IMR-90 (cell line): Measurements from ENCODE around the gene MSI2. TPM values are rescaled to one million over a fixed set of nuclear protein-coding genes. Genes with fewer than 3 reads are reported as not detected.

ENCODE experiments used
- ATAC-seq: fragments of 200-7000 bp; cut with Tn5 transposase; 2 replicates; pipeline ENCODE4 v1.9.1; 2020; ENCODE audit warnings: low read depth, mild to moderate bottlenecking, moderate library complexity
- BruUV-seq: library from RNA; stranded (reverse); fragments of 400-500 nt; replicated peaks from 2 replicates; lab custom pipeline; 2021; lab: Mats Ljungman, UMichigan
- CTCF ChIA-PET: fragments of 300-600 bp; formaldehyde crosslinking; extraction: SDS; loops from one replicate; lab custom pipeline; 2021; ENCODE audit warnings: antibody characterized with exemption; lab: Yijun Ruan, JAX
- POLR2A ChIA-PET: fragments of 300-600 bp; sonication (Branson Sonifier 250); formaldehyde crosslinking; loops from one replicate; lab custom pipeline; 2022; ENCODE audit warnings: antibody characterized with exemption; ENCODE audit not compliant: unreplicated experiment; lab: Charles Lee
- DNase-seq: peaks from one replicate; pipeline ENCODE4 v3.0.0; 2013
- H2AFZ ChIP-seq: replicated peaks from 2 replicates; pipeline ENCODE3; 2013; ENCODE audit warnings: low read length, mild to moderate bottlenecking; ENCODE audit not compliant: poor library complexity
- H2AK5ac ChIP-seq: 2 replicates; pipeline ENCODE4 v1.6.1; 2013; ENCODE audit warnings: low read depth, low read length, inconsistent platforms
- H2AK9ac ChIP-seq: replicated peaks from 2 replicates; pipeline ENCODE3; 2013; ENCODE audit warnings: mild to moderate bottlenecking, low read depth, low read length, moderate library complexity; ENCODE audit not compliant: poor library complexity
- H2BK120ac ChIP-seq: 2 replicates; pipeline ENCODE4 v1.6.1; 2013; ENCODE audit warnings: low read depth, low read length, inconsistent platforms
- H2BK15ac ChIP-seq: 3 replicates; pipeline ENCODE4 v1.6.1; 2013; ENCODE audit warnings: low read depth, low read length, inconsistent platforms
- H2BK20ac ChIP-seq: 2 replicates; pipeline ENCODE4 v1.6.1; 2013; ENCODE audit warnings: low read depth, mild to moderate bottlenecking, inconsistent platforms, low read length, moderate library complexity
- H2BK5ac ChIP-seq: 2 replicates; pipeline ENCODE4 v1.6.1; 2013; ENCODE audit warnings: mild to moderate bottlenecking, low read depth, low read length, inconsistent platforms; ENCODE audit not compliant: poor library complexity, severe bottlenecking
- H3K14ac ChIP-seq: replicated peaks from 2 replicates; pipeline ENCODE4 v1.6.1; 2013; ENCODE audit warnings: low read depth, low read length, inconsistent platforms
- H3K18ac ChIP-seq: 2 replicates; pipeline ENCODE4 v1.6.1; 2013; ENCODE audit warnings: low read depth, low read length, control low read depth
- H3K23ac ChIP-seq: 2 replicates; pipeline ENCODE4 v1.6.1; 2013; ENCODE audit warnings: low read depth, low read length, inconsistent platforms
- H3K27ac ChIP-seq: 2 replicates; pipeline ENCODE4 v1.5.1; 2013; ENCODE audit warnings: mild to moderate bottlenecking, control low read depth, low read length; ENCODE audit not compliant: insufficient read depth
- H3K27me3 ChIP-seq: 2 replicates; pipeline ENCODE4 v1.6.1; 2013; ENCODE audit warnings: low read length; ENCODE audit not compliant: control insufficient read depth, insufficient read depth
- H3K36me3 ChIP-seq: 2 replicates; pipeline ENCODE4 v1.6.1; 2013; ENCODE audit warnings: low read length, mixed read lengths; ENCODE audit not compliant: control insufficient read depth, insufficient read depth
- H3K4ac ChIP-seq: 2 replicates; pipeline ENCODE4 v1.6.1; 2013; ENCODE audit warnings: low read depth, low read length, inconsistent platforms
- H3K4me1 ChIP-seq: 2 replicates; pipeline ENCODE4 v1.6.1; 2013; ENCODE audit warnings: low read length, mixed read lengths; ENCODE audit not compliant: control insufficient read depth, insufficient read depth
- H3K4me2 ChIP-seq: 2 replicates; pipeline ENCODE4 v1.6.1; 2013; ENCODE audit warnings: low read depth, mild to moderate bottlenecking, control low read depth, low read length, moderate library complexity
- H3K4me3 ChIP-seq: 2 replicates; pipeline ENCODE4 v1.5.1; 2013; ENCODE audit warnings: low read depth, mild to moderate bottlenecking, control low read depth, low read length, moderate library complexity; ENCODE audit not compliant: insufficient read depth
- H3K56ac ChIP-seq: 2 replicates; pipeline ENCODE4 v1.6.1; 2013; ENCODE audit warnings: low read length, inconsistent platforms; ENCODE audit not compliant: insufficient read depth; ENCODE audit errors: extremely low read depth
- H3K79me1 ChIP-seq, 2 experiments: 2 replicates each; pipeline ENCODE4 v1.6.1; 2013; ENCODE audit warnings: low read length in 2 of 2, inconsistent platforms in 1 of 2, low read depth in 1 of 2
- H3K9ac ChIP-seq: 2 replicates; pipeline ENCODE4 v1.6.1; 2013; ENCODE audit warnings: low read depth, low read length, control low read depth
- H3K9me1 ChIP-seq: 2 replicates; pipeline ENCODE4 v1.6.1; 2013; ENCODE audit warnings: low read length, inconsistent platforms; ENCODE audit not compliant: insufficient read depth
- H3K9me3 ChIP-seq: 2 replicates; pipeline ENCODE4 v1.6.1; 2013; ENCODE audit warnings: low read length; ENCODE audit not compliant: control insufficient read depth, insufficient read depth
- H4K20me1 ChIP-seq: 2 replicates; pipeline ENCODE4 v1.6.1; 2013; ENCODE audit warnings: low read length, inconsistent platforms; ENCODE audit not compliant: insufficient read depth
- H4K5ac ChIP-seq: 2 replicates; pipeline ENCODE4 v1.6.1; 2013; ENCODE audit warnings: mild to moderate bottlenecking, low read depth, low read length, control low read depth
- H4K8ac ChIP-seq, 2 experiments: 2 replicates each; pipeline ENCODE4 v1.6.1; 2013; ENCODE audit warnings: low read depth in 2 of 2, low read length in 2 of 2, control low read depth in 1 of 2, inconsistent platforms in 1 of 2
- H4K91ac ChIP-seq: 2 replicates; pipeline ENCODE4 v1.6.1; 2013; ENCODE audit warnings: low read depth, low read length, inconsistent platforms; ENCODE audit not compliant: insufficient read depth
- CHD1 ChIP-seq: IDR thresholded peaks from 2 replicates; pipeline ENCODE4 v1.6.1; 2012; ENCODE audit warnings: low read depth, low read length, improper control_type of control experiment
- FOS ChIP-seq: fragments of 150-350 bp; IDR thresholded peaks from 2 replicates; pipeline ENCODE4 v1.6.1; 2016; ENCODE audit warnings: low read depth, low read length
- RFX5 ChIP-seq: IDR thresholded peaks from 2 replicates; pipeline ENCODE4 v1.8.0; 2012; ENCODE audit warnings: low read depth, mild to moderate bottlenecking, low read length, moderate library complexity
- SMC3 ChIP-seq: fragments of 150-350 bp; IDR thresholded peaks from 2 replicates; pipeline ENCODE4 v1.6.1; 2016; ENCODE audit warnings: low read depth, mild to moderate bottlenecking, antibody characterized with exemption, low read length, moderate library complexity
- WGBS, 2 experiments: methylation state at CpG; one replicate each; pipeline versions ENCODE4 v1.1.5 to v1.1.7; 2013; ENCODE audit warnings: missing lambda C conversion rate in 2 of 2; ENCODE audit not compliant: insufficient read length in 1 of 2; ENCODE audit errors: extremely low coverage in 2 of 2; 5-methylcytosine and 5-hydroxymethylcytosine counted together
- dilution Hi-C: fragments of 300-500 bp; cut with HindIII; formaldehyde crosslinking; loops from one replicate; pipeline ENCODE4 v1.14.3; 2018; ENCODE audit warnings: low sequenced_read_pairs; ENCODE audit not compliant: unreplicated experiment
- in situ Hi-C: fragments of 300-500 bp; cut with MboI; formaldehyde crosslinking; loops from 3 replicates; pipeline ENCODE4 v1.14.3; 2019; ENCODE audit warnings: low sequenced_read_pairs, inconsistent platforms, mixed read lengths
- intact Hi-C: fragments of 100-400 bp; cut with micrococcal nuclease; formaldehyde crosslinking; loops from 2 replicates; pipeline ENCODE4 v1.10.0; 2022
- polyA plus RNA-seq, 3 experiments: library from polyadenylated mRNA; depleted of rRNA; stranded (reverse); fragments of >200 nt; gene quantifications; 2 replicates each; pipeline ENCODE4 v1.2.3, GENCODE V29; 2012; ENCODE audit warnings: low replicate concordance in 1 of 3
- total RNA-seq: library from RNA; depleted of rRNA; stranded (reverse); fragments of >200 nt; gene quantifications from 2 replicates; pipeline ENCODE4 v1.2.3, GENCODE V29; 2012
- TF ChIP-seq, protein P1 (sequence below): conservative IDR thresholded peaks from 2 replicates; pipeline ENCODE4 v1.5.1; 2012; ENCODE audit warnings: mild to moderate bottlenecking, low read depth, low read length, improper control_type of control experiment

The MSI2 gene
- total and polyA plus RNA-seq, 2 of the 4 experiments (the other 2 are of a cell fraction): 13.0 to 16.0 TPM

DNA sequence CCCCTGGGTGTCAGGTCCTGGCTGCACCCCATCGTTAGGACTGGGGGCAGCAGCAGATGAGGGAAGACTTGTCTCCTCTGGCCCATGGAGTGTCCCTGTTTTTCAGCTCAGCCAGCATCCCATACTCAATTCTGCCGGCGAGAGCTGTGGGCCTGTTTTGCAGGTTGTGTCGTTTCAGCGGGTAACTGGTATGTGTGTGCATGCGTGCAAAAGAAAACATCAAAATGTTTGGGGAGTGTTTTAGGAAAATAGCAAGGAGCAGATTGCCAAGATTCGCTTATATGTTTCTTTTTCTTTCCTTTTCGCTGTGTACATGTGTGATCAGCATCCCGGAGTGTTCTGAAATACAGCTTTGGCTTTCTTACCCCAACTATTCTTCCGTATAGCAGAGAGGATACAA lies 34.7 kb downstream of the MSI2 start:
- no peak overlapping the region for H3K14ac ChIP-seq
- no peak overlapping the region for H4K5ac ChIP-seq
- peaks cover 17% of the 10 kb centered on the region for H3K4me1 ChIP-seq
- DNase-seq (no peak), ATAC-seq (no peak)
- intact Hi-C loops: no loop called here
- no peak overlapping the region for H2AK9ac ChIP-seq
- in situ Hi-C loops: no loop called here
- TF ChIP-seq SMC3: no peak
- TF ChIP-seq, protein P1, sequence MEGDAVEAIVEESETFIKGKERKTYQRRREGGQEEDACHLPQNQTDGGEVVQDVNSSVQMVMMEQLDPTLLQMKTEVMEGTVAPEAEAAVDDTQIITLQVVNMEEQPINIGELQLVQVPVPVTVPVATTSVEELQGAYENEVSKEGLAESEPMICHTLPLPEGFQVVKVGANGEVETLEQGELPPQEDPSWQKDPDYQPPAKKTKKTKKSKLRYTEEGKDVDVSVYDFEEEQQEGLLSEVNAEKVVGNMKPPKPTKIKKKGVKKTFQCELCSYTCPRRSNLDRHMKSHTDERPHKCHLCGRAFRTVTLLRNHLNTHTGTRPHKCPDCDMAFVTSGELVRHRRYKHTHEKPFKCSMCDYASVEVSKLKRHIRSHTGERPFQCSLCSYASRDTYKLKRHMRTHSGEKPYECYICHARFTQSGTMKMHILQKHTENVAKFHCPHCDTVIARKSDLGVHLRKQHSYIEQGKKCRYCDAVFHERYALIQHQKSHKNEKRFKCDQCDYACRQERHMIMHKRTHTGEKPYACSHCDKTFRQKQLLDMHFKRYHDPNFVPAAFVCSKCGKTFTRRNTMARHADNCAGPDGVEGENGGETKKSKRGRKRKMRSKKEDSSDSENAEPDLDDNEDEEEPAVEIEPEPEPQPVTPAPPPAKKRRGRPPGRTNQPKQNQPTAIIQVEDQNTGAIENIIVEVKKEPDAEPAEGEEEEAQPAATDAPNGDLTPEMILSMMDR: no peak
- TF ChIP-seq FOS: no peak
- no peak for TF ChIP-seq CHD1
- no peak for TF ChIP-seq RFX5
- H3K9ac ChIP-seq: no peak overlapping the region
- 75% methylated on average over 1 of the region's 10 CpGs; no CpG with 5 or more reads in 1 of the 2 experiments for WGBS, 2 experiments
- H3K27ac ChIP-seq: no peak overlapping the region
- no TSS peak for BruUV-seq
- H2AK5ac ChIP-seq: no peak overlapping the region
- H4K8ac ChIP-seq: no peak overlapping the region
- dilution Hi-C loops: no loop called here
- H4K20me1 ChIP-seq: peaks cover 12% of the 10 kb centered on the region; the same call in 1 of the 2 replicates
- ChIA-PET CTCF (no interaction called here), POLR2A (no interaction called here)
- no peak overlapping the region for H3K56ac ChIP-seq
- no peak overlapping the region for H3K18ac ChIP-seq
- H4K91ac ChIP-seq: no peak overlapping the region
- H3K36me3 ChIP-seq: peaks cover 3% of the 10 kb centered on the region
- H2BK20ac ChIP-seq: no peak overlapping the region
- no peak overlapping the region for H3K23ac ChIP-seq
- no peak overlapping the region for H2AFZ ChIP-seq
- no peaks in the 10 kb centered on the region for H3K27me3 ChIP-seq
- no peak overlapping the region for H2BK15ac ChIP-seq
- H2BK120ac ChIP-seq: no peak overlapping the region
- H3K9me1 ChIP-seq: peaks cover 24% of the 10 kb centered on the region; the same call in 1 of the 2 replicates
- H3K79me1 ChIP-seq: peaks cover 13 to 31% of the 10 kb centered on the region in 2 experiments; a peak in 2 of 4 replicates
- H3K4me3 ChIP-seq: no peak overlapping the region
- H3K4ac ChIP-seq: no peak overlapping the region
- H3K9me3 ChIP-seq: no peaks in the 10 kb centered on the region
- no peak overlapping the region for H3K4me2 ChIP-seq
- no peak overlapping the region for H2BK5ac ChIP-seq
